ENCODE results near the gene RAD51B.

GRCh38 chr14:68741477-68741791 lies 921.9 kb downstream of the RAD51B start:
- TF ChIP-seq, protein P1, sequence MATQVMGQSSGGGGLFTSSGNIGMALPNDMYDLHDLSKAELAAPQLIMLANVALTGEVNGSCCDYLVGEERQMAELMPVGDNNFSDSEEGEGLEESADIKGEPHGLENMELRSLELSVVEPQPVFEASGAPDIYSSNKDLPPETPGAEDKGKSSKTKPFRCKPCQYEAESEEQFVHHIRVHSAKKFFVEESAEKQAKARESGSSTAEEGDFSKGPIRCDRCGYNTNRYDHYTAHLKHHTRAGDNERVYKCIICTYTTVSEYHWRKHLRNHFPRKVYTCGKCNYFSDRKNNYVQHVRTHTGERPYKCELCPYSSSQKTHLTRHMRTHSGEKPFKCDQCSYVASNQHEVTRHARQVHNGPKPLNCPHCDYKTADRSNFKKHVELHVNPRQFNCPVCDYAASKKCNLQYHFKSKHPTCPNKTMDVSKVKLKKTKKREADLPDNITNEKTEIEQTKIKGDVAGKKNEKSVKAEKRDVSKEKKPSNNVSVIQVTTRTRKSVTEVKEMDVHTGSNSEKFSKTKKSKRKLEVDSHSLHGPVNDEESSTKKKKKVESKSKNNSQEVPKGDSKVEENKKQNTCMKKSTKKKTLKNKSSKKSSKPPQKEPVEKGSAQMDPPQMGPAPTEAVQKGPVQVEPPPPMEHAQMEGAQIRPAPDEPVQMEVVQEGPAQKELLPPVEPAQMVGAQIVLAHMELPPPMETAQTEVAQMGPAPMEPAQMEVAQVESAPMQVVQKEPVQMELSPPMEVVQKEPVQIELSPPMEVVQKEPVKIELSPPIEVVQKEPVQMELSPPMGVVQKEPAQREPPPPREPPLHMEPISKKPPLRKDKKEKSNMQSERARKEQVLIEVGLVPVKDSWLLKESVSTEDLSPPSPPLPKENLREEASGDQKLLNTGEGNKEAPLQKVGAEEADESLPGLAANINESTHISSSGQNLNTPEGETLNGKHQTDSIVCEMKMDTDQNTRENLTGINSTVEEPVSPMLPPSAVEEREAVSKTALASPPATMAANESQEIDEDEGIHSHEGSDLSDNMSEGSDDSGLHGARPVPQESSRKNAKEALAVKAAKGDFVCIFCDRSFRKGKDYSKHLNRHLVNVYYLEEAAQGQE (IDR thresholded peaks at IDR 0.05; ENCODE audit: insufficient read depth in 1 of 2, low read depth in 2 of 2, low read length in 1 of 2), result no peak
- TF ChIP-seq, protein P2, sequence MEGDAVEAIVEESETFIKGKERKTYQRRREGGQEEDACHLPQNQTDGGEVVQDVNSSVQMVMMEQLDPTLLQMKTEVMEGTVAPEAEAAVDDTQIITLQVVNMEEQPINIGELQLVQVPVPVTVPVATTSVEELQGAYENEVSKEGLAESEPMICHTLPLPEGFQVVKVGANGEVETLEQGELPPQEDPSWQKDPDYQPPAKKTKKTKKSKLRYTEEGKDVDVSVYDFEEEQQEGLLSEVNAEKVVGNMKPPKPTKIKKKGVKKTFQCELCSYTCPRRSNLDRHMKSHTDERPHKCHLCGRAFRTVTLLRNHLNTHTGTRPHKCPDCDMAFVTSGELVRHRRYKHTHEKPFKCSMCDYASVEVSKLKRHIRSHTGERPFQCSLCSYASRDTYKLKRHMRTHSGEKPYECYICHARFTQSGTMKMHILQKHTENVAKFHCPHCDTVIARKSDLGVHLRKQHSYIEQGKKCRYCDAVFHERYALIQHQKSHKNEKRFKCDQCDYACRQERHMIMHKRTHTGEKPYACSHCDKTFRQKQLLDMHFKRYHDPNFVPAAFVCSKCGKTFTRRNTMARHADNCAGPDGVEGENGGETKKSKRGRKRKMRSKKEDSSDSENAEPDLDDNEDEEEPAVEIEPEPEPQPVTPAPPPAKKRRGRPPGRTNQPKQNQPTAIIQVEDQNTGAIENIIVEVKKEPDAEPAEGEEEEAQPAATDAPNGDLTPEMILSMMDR (IDR thresholded peaks at IDR 0.05), result no peak
- TF ChIP-seq POLR2AphosphoS5 (IDR thresholded peaks at IDR 0.05; ENCODE audit: low read depth, low read length), result no peak
- TF ChIP-seq SIN3A (IDR thresholded peaks at IDR 0.05; ENCODE audit: borderline replicate concordance, insufficient read depth, low read depth, low read length), result no peak
